HCT116 (cell line): Measurements from ENCODE around the gene DPYSL4. TPM values are rescaled to one million over a fixed set of nuclear protein-coding genes. Genes with fewer than 3 reads are reported as not detected.

Experiments used
- ATAC-seq: fragments of 200-7000 bp; cut with Tn5 transposase; 2 replicates; pipeline ENCODE4 v1.9.1; 2020; ENCODE audit warnings: mild to moderate bottlenecking, moderate library complexity
- BruUV-seq: library from RNA; stranded (reverse); fragments of 400-500 nt; replicated peaks from 2 replicates; lab custom pipeline; 2021; lab: Mats Ljungman, UMichigan
- CTCF ChIA-PET: fragments of 300-600 bp; sonication (Branson Sonifier 250); formaldehyde crosslinking; loops from one replicate; lab custom pipeline; 2021; ENCODE audit warnings: antibody characterized with exemption; lab: Charles Lee
- POLR2A ChIA-PET: fragments of 300-600, 350-600 bp; sonication (Branson Sonifier 250); formaldehyde crosslinking; loops from one replicate; lab custom pipeline; 2021; ENCODE audit warnings: antibody characterized with exemption; lab: Charles Lee
- RAD21 ChIA-PET, 2 experiments: fragments of 300-600 bp; sonication (Branson Sonifier 250); formaldehyde crosslinking; loops; one replicate each; lab custom pipeline; 2023; ENCODE audit warnings: low total read pairs in 2 of 2; ENCODE audit not compliant: uncharacterized antibody in 2 of 2, unreplicated experiment in 2 of 2, low non-redundant PET in 1 of 2; lab: Charles Lee
- DNase-seq: peaks from one replicate; pipeline ENCODE4 v3.0.0-alpha.2; 2010; ENCODE audit warnings: low read depth, low spot score
- H2AFZ ChIP-seq: fragments of 200-600 bp; shearing (Covaris generic), sonication (generic); 2 replicates; pipeline ENCODE4 v1.6.1; 2017; ENCODE audit warnings: low read depth, mixed run types, mixed read lengths, antibody characterized with exemption, low read length; ENCODE audit not compliant: poor library complexity, severe bottlenecking
- H3K27ac ChIP-seq: 2 replicates; pipeline ENCODE4 v1.5.1; 2012; ENCODE audit warnings: low read depth, low read length
- H3K27me3 ChIP-seq: fragments of 200-600 bp; sonication (generic); 2 replicates; pipeline ENCODE4 v1.6.1; 2016; ENCODE audit warnings: mixed run types, low read length, mixed read lengths; ENCODE audit not compliant: insufficient read depth
- H3K36me3 ChIP-seq, 2 experiments: fragments of 200-500 bp in 1 of 2; fragments of 200-600 bp in 1 of 2; sonication (Bioruptor generic) in 1 of 2; sonication (generic) in 1 of 2; 2 replicates each; pipeline versions ENCODE4 v1.5.1 to v1.6.1; 2014 to 2016; ENCODE audit warnings: low read length in 2 of 2, inconsistent platforms in 1 of 2, mixed read lengths in 1 of 2, mixed run types in 1 of 2; ENCODE audit not compliant: insufficient read depth in 2 of 2, control insufficient read depth in 1 of 2
- H3K4me1 ChIP-seq, 2 experiments: fragments of 200-600 bp in 1 of 2; sonication (generic) in 1 of 2; 2 replicates each; pipeline versions ENCODE4 v1.5.1 to v1.6.1; 2012 to 2017; ENCODE audit warnings: low read length in 2 of 2, inconsistent platforms in 1 of 2, mild to moderate bottlenecking in 1 of 2, mixed read lengths in 1 of 2, mixed run types in 1 of 2, moderate library complexity in 1 of 2; ENCODE audit not compliant: insufficient read depth in 2 of 2, control insufficient read depth in 1 of 2
- H3K4me2 ChIP-seq: fragments of 200-600 bp; sonication (generic); 2 replicates; pipeline ENCODE4 v1.6.1; 2017; ENCODE audit warnings: mixed run types, low read length, mixed read lengths
- H3K4me3 ChIP-seq, 2 experiments: fragments of 200-600 bp in 1 of 2; sonication (generic) in 1 of 2; replicated peaks in 1 of 2; 2 replicates each; pipeline ENCODE4 v1.5.1; 2011 to 2016; ENCODE audit warnings: low read length in 2 of 2, control low read depth in 1 of 2, low read depth in 1 of 2, mild to moderate bottlenecking in 1 of 2, mixed read lengths in 1 of 2, mixed run types in 1 of 2
- H3K79me2 ChIP-seq: fragments of 200-600 bp; sonication (generic); 2 replicates; pipeline ENCODE4 v1.6.1; 2017; ENCODE audit warnings: mild to moderate bottlenecking, mixed run types, low read length, moderate library complexity, mixed read lengths; ENCODE audit not compliant: insufficient read depth
- H3K9ac ChIP-seq: fragments of 200-600 bp; sonication (generic); 2 replicates; pipeline ENCODE4 v1.6.1; 2016; ENCODE audit warnings: low read length, mixed read lengths
- H3K9me2 ChIP-seq: fragments of 200-600 bp; sonication (generic), shearing (Covaris generic); 2 replicates; pipeline ENCODE4 v1.6.1; 2017; ENCODE audit warnings: mixed run types, mild to moderate bottlenecking, moderate library complexity; ENCODE audit not compliant: insufficient read depth
- H3K9me3 ChIP-seq, 2 experiments: fragments of 200-500 bp in 1 of 2; fragments of 200-600 bp in 1 of 2; sonication (Bioruptor generic) in 1 of 2; sonication (generic) in 1 of 2; 2 replicates each; pipeline ENCODE4 v1.6.1; 2014 to 2017; ENCODE audit warnings: low read length in 2 of 2, mixed read lengths in 2 of 2, inconsistent platforms in 1 of 2, low read depth in 1 of 2, mild to moderate bottlenecking in 1 of 2, mixed run types in 1 of 2, moderate library complexity in 1 of 2; ENCODE audit not compliant: control insufficient read depth in 1 of 2, insufficient read depth in 1 of 2
- H4K20me1 ChIP-seq: fragments of 200-600 bp; sonication (generic), shearing (Covaris generic); 2 replicates; pipeline ENCODE4 v1.6.1; 2017; ENCODE audit warnings: mixed run types, mild to moderate bottlenecking, moderate library complexity; ENCODE audit not compliant: insufficient read depth
- ATF3 ChIP-seq: IDR thresholded peaks from 2 replicates; pipeline ENCODE4 v1.6.1; 2012
- EZH2 ChIP-seq: fragments of 200-600 bp; sonication (generic); IDR thresholded peaks from 2 replicates; pipeline ENCODE4 v1.6.1; 2017; ENCODE audit warnings: antibody characterized with exemption, mixed run types
- EZH2phosphoT487 ChIP-seq: fragments of 200-600 bp; IDR thresholded peaks from 2 replicates; pipeline ENCODE4 v1.6.1; 2018; ENCODE audit warnings: antibody characterized with exemption, borderline replicate concordance
- FOSL1 ChIP-seq: IDR thresholded peaks from 2 replicates; pipeline ENCODE4 v1.6.1; 2012; ENCODE audit warnings: low read depth
- MAX ChIP-seq: IDR thresholded peaks from 2 replicates; pipeline ENCODE4 v1.6.1; 2012
- REST ChIP-seq: IDR thresholded peaks from 2 replicates; pipeline ENCODE4 v1.6.1; 2012; ENCODE audit warnings: low read depth
- SP1 ChIP-seq: IDR thresholded peaks from 2 replicates; pipeline ENCODE4 v1.6.1; 2012; ENCODE audit warnings: low read depth
- SRF ChIP-seq: IDR thresholded peaks from 2 replicates; pipeline ENCODE4 v1.6.1; 2012; ENCODE audit warnings: low read depth
- ZNF274 ChIP-seq: fragments of 200-500 bp; sonication (Bioruptor generic); IDR thresholded peaks from 2 replicates; pipeline ENCODE4 v1.6.1; 2014; ENCODE audit warnings: mild to moderate bottlenecking, low read depth, low read length, inconsistent platforms
- intact Hi-C: fragments of 100-400 bp; cut with micrococcal nuclease; formaldehyde crosslinking; loops from 2 replicates; pipeline ENCODE4 v1.10.0; 2022
- total RNA-seq: library from RNA; stranded (reverse); gene quantifications from one replicate; pipeline ENCODE4 v1.2.1, GENCODE V29; 2021; ENCODE audit not compliant: unreplicated experiment
- TF ChIP-seq, protein P1 (sequence below), 3 experiments: fragments of 200-600 bp in 1 of 3; sonication (generic) in 1 of 3; IDR thresholded peaks in 2 of 3; conservative IDR thresholded peaks in 1 of 3; 2 replicates each; pipeline ENCODE4 v1.5.1; 2012 to 2017; ENCODE audit warnings: low read depth in 2 of 3, low read length in 2 of 3, antibody characterized with exemption in 1 of 3, borderline replicate concordance in 1 of 3, control low read depth in 1 of 3, mild to moderate bottlenecking in 1 of 3, mixed read lengths in 1 of 3, mixed run types in 1 of 3, moderate library complexity in 1 of 3; ENCODE audit not compliant: insufficient read depth in 1 of 3
- TF ChIP-seq, protein P2 (sequence below): IDR thresholded peaks from 2 replicates; pipeline ENCODE4 v1.6.1; 2011; ENCODE audit warnings: mild to moderate bottlenecking, low read length, moderate library complexity; ENCODE audit not compliant: insufficient replicate concordance; ENCODE audit errors: extremely low read depth

The DPYSL4 gene
- total RNA-seq, 1 experiment from 2014 or later, result 5.4 TPM

DNA sequence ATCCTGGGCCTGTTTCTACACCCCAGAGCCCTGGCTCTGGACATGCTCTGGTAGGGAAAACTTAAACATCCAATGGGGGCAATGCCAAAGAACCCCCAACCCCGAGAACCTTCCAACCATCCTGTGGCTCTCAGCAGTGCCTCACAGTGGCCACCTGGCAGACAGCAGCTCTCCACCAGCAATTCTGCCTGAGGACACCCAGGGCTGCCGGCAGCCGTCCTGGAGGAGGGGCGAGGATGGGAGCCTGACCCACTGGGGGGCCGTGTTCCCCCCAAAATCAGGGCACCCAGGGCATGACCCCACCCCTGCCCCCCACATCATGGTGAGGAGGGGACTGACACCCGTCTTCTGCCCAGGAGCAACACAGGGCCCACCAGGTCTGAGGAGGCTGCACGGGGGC is 32.7 kb downstream of the DPYSL4 start:
- POLR2A ChIA-PET, result no interaction called here
- no TSS peak for BruUV-seq
- H2AFZ ChIP-seq, result no peak overlapping the region
- H3K9me2 ChIP-seq, result no peaks in the 10 kb centered on the region
- RAD21 ChIA-PET, result no interaction called here
- intact Hi-C loops, result no loop called here
- ATAC-seq, result no peak
- no peaks in the 10 kb centered on the region for H4K20me1 ChIP-seq
- CTCF ChIA-PET, result no interaction called here
- no peak overlapping the region for H3K9ac ChIP-seq
- no peak overlapping the region for H3K4me2 ChIP-seq
- no peak for DNase-seq
- no peaks in the 10 kb centered on the region for H3K27me3 ChIP-seq
- no peak for TF ChIP-seq ATF3
- TF ChIP-seq, protein P1, sequence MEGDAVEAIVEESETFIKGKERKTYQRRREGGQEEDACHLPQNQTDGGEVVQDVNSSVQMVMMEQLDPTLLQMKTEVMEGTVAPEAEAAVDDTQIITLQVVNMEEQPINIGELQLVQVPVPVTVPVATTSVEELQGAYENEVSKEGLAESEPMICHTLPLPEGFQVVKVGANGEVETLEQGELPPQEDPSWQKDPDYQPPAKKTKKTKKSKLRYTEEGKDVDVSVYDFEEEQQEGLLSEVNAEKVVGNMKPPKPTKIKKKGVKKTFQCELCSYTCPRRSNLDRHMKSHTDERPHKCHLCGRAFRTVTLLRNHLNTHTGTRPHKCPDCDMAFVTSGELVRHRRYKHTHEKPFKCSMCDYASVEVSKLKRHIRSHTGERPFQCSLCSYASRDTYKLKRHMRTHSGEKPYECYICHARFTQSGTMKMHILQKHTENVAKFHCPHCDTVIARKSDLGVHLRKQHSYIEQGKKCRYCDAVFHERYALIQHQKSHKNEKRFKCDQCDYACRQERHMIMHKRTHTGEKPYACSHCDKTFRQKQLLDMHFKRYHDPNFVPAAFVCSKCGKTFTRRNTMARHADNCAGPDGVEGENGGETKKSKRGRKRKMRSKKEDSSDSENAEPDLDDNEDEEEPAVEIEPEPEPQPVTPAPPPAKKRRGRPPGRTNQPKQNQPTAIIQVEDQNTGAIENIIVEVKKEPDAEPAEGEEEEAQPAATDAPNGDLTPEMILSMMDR (IDR thresholded peaks at IDR 0.05 in 2 of 3, conservative IDR thresholded peaks at IDR 0.05 in 1 of 3; ENCODE audit: borderline replicate concordance in 1 of 3, insufficient read depth in 1 of 3, low read depth in 2 of 3, low read length in 2 of 3), result 0 out of 6 replicates have a peak, but pooled peaks of 1 of the 3 experiments have one; percentile 21
- no peak overlapping the region for H3K27ac ChIP-seq
- no peak overlapping the region for H3K4me3 ChIP-seq
- no peaks in the 10 kb centered on the region for H3K79me2 ChIP-seq
- no peaks in the 10 kb centered on the region for H3K4me1 ChIP-seq
- no peaks in the 10 kb centered on the region for H3K9me3 ChIP-seq
- no peaks in the 10 kb centered on the region for H3K36me3 ChIP-seq

- Histone ChIP-seq H2AFZ (no peak overlapping the region), H3K9me3 (no peaks in the 10 kb centered on the region), H3K4me1 (no peaks in the 10 kb centered on the region), H3K4me2 (no peak overlapping the region), H4K20me1 (no peaks in the 10 kb centered on the region), H3K27me3 (no peaks in the 10 kb centered on the region), H3K9ac (no peak overlapping the region), H3K9me2 (no peaks in the 10 kb centered on the region), H3K79me2 (no peaks in the 10 kb centered on the region), H3K4me3 (no peak overlapping the region), H3K27ac (no peak overlapping the region), H3K36me3 (no peaks in the 10 kb centered on the region)
- BruUV-seq, result no TSS peak
- intact Hi-C loops, result no loop called here
- ChIA-PET RAD21 (no interaction called here), POLR2A (no interaction called here), CTCF (no interaction called here)
- no peak for DNase-seq
- no peak for ATAC-seq
- no peak for TF ChIP-seq MAX
- TF ChIP-seq SP1, result no peak
- TF ChIP-seq EZH2phosphoT487, result no peak
- no peak for TF ChIP-seq FOSL1
- TF ChIP-seq ZNF274, result no peak
- no peak for TF ChIP-seq REST
- TF ChIP-seq ATF3, result no peak
- TF ChIP-seq EZH2, result no peak
- TF ChIP-seq, protein P2, sequence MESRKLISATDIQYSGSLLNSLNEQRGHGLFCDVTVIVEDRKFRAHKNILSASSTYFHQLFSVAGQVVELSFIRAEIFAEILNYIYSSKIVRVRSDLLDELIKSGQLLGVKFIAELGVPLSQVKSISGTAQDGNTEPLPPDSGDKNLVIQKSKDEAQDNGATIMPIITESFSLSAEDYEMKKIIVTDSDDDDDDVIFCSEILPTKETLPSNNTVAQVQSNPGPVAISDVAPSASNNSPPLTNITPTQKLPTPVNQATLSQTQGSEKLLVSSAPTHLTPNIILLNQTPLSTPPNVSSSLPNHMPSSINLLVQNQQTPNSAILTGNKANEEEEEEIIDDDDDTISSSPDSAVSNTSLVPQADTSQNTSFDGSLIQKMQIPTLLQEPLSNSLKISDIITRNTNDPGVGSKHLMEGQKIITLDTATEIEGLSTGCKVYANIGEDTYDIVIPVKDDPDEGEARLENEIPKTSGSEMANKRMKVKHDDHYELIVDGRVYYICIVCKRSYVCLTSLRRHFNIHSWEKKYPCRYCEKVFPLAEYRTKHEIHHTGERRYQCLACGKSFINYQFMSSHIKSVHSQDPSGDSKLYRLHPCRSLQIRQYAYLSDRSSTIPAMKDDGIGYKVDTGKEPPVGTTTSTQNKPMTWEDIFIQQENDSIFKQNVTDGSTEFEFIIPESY, result no peak
- TF ChIP-seq SRF, result no peak
Observed at GRCh38 chr10:132220061-132220460, 33.3 kb downstream of the DPYSL4 start.
